GM10248 (cell line): ENCODE measurements around the gene NKX2-3.

Experiments used
- CTCF ChIA-PET: fragments of 300-600 bp; sonication (Branson Sonifier 250); formaldehyde crosslinking; extraction: SDS; loops from one replicate; lab custom pipeline; 2021; ENCODE audit warnings: antibody characterized with exemption; lab: Yijun Ruan, JAX
- POLR2A ChIA-PET: fragments of 350-650 bp; sonication (Branson Sonifier 250); formaldehyde crosslinking; extraction: SDS; loops from one replicate; lab custom pipeline; 2020; ENCODE audit warnings: antibody characterized with exemption; lab: Yijun Ruan, JAX
- DNase-seq: peaks from one replicate; pipeline ENCODE4 v3.0.0; 2012; ENCODE audit errors: extremely low spot score
- CTCF ChIP-seq: IDR thresholded peaks from 2 replicates; pipeline ENCODE4 v1.5.1; 2012; ENCODE audit warnings: mild to moderate bottlenecking, low read depth; ENCODE audit errors: extremely low read depth, missing control alignments, control extremely low read depth

Gene NKX2-3

GRCh38 chr10:99573790-99574189 lies 41.0 kb downstream of the NKX2-3 start:
- CTCF ChIA-PET, result no interaction called here
- POLR2A ChIA-PET, result no interaction called here
- DNase-seq, result no peak
- TF ChIP-seq CTCF, result no peak

- ChIA-PET CTCF (interaction anchor here (1.2 to 7.5 kb wide), 4 partner anchors 16 to 144 kb away, joined by 3 to 34 read pairs (median 4); no protein-coding TSS in a partner anchor), POLR2A (no interaction called here)
- TF ChIP-seq CTCF, result no peak
- DNase-seq, result no peak
Observed at GRCh38 chr10:99579971-99580370, 47.2 kb downstream of the NKX2-3 start.

- POLR2A ChIA-PET, result no interaction called here
- CTCF ChIA-PET, result no interaction called here
- no peak for DNase-seq
- TF ChIP-seq CTCF, result no peak
Observed at GRCh38 chr10:99582255-99582770, 49.6 kb downstream of the NKX2-3 start.

GRCh38 chr10:99583687-99584086 lies 50.9 kb downstream of the NKX2-3 start:
- TF ChIP-seq CTCF, result no peak
- ChIA-PET CTCF (interaction anchor here (1.6 kb wide), 1 partner anchor 25 kb away, joined by 3 read pairs; no protein-coding TSS in a partner anchor), POLR2A (no interaction called here)
- DNase-seq, result no peak
